IPS-18a (cell line): ENCODE measurements around the gene MUC15.

Experiments
- H3K27ac ChIP-seq: one replicate; pipeline ENCODE4 v1.5.1; 2013; ENCODE audit warnings: low read length
- H3K27me3 ChIP-seq: one replicate; pipeline ENCODE4 v1.6.1; 2013; ENCODE audit warnings: mild to moderate bottlenecking, low read length; ENCODE audit not compliant: control insufficient read depth, insufficient read depth
- H3K36me3 ChIP-seq: one replicate; pipeline ENCODE4 v1.6.1; 2013; ENCODE audit warnings: low read depth, low read length; ENCODE audit not compliant: control insufficient read depth
- H3K4me1 ChIP-seq: one replicate; pipeline ENCODE4 v1.6.1; 2013; ENCODE audit warnings: low read depth, low read length; ENCODE audit not compliant: control insufficient read depth
- H3K4me3 ChIP-seq: one replicate; pipeline ENCODE4 v1.5.1; 2013; ENCODE audit warnings: low read length
- H3K9ac ChIP-seq: one replicate; pipeline ENCODE4 v1.6.1; 2013; ENCODE audit warnings: mild to moderate bottlenecking, low read length, moderate library complexity
- H3K9me3 ChIP-seq: one replicate; pipeline ENCODE4 v1.6.1; 2013; ENCODE audit warnings: low read depth, low read length; ENCODE audit not compliant: control insufficient read depth

MUC15 gene, protein sequence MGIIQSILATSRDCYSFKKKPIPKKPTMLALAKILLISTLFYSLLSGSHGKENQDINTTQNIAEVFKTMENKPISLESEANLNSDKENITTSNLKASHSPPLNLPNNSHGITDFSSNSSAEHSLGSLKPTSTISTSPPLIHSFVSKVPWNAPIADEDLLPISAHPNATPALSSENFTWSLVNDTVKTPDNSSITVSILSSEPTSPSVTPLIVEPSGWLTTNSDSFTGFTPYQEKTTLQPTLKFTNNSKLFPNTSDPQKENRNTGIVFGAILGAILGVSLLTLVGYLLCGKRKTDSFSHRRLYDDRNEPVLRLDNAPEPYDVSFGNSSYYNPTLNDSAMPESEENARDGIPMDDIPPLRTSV

DNA sequence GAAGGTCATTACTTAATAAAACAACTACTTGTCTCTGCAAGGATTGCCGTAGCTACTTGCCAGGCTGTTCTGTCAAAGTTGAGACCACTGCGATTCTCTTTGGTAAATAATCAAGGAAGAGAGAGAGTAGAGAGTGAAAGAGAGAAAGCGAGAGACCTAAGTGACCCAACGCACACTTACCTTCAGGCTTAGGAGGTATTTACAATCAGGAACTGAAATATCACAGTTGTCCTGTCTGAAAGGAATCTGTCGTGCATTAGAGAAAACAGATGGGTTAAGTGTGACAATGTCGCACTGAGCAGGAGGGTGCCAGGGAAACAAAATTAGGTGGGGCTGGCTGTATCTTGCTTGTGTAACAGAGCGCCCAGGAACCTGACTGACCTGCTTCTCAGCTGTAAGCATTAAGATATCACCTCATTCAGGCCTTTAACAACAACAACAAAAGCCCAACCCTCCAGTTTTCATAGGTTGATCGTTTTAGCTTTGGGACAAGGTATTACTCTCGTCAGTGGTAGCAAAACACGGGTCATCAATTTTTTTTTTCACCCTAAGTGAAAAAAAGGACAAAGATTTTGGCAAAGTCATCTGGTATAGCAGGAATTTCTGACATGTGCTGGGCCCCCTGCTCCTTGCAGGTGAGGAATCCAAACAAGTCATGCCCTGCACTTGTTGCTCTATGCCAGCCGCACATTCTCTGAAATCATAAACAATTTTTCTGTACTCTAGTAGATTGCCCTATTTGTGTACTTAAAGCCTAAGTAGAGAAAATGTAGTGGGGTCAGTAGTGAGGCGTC lies at the start of gene MUC15:
MUC15 (minus strand) TSS at position 403 of the 794 bp plus-strand sequence. CDS start 5,169 bp downstream, outside the sequence.
- H3K27ac ChIP-seq, result no peak within 1 kb of the TSS
- H3K9ac ChIP-seq, result no peak within 1 kb of the TSS
- H3K27me3 ChIP-seq, result no peaks in the 10 kb centered on the region

DNA sequence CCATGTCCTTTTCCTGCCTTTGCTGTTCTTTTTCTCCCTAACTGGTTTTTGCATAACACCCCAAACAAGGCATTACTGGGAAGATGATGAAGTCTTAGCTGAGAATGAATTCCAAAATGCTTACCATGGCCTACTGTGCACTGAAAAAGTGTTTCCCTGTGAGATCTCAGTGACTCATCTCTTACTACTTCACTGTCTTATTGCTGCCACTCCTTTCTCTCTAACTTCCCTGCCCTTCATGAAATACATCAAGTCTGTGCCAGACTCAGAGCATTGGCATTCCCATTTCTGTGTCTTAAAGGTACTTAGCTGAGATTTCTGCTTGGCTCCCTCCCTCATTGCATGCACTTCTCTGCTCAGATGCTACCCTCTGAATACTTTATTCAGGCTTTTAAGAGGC lies 49.1 kb upstream of the MUC15 start:
- H3K4me1 ChIP-seq, result peaks cover 7% of the 10 kb centered on the region
- H3K9ac ChIP-seq, result no peak overlapping the region
- no peaks in the 10 kb centered on the region for H3K36me3 ChIP-seq
- no peaks in the 10 kb centered on the region for H3K9me3 ChIP-seq
- H3K27me3 ChIP-seq, result no peaks in the 10 kb centered on the region
- no peak overlapping the region for H3K4me3 ChIP-seq
- H3K27ac ChIP-seq, result no peak overlapping the region

More for the DNA sequence above, at the start of gene MUC15:
- Histone ChIP-seq H3K36me3 (no peaks in the 10 kb centered on the region), H3K9me3 (no peaks in the 10 kb centered on the region), H3K4me3 (no peak within 1 kb of the TSS), H3K4me1 (peaks cover 15% of the 10 kb centered on the region)

DNA sequence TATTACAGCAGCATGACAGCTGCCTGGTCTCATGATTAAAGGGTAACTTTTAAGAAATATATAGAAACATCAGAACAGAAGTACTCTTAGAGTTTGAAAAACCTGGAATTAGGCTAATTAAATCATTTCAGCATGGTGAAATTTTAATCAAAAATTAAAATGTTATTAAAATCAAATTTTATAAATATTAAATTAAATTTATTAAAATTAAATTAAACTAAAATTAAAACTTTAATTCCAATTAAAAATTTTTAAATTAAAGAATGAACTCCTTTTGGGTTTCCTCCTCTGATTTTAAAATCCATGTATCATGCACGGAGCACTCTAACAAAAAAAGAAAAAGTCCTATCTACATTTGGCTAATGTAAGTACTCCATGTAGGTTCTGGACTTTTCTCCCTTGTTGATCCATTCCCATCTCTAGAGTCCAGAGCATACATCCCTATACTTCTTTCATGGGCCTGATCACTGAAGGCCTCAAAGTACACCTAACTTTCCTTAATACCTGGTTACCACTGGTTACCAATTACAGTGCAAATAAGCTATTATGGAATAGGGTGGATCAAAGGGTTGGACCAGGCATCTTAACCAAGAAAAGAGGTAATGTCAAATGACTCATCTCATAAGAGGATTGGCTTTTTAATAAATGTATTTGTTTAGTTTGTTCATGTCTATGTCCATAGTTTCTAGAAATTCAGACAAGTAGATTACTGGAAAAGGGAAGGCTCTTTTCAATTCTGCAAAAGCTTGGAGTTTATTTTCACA lies 48.4 kb upstream of the MUC15 start:
- Histone ChIP-seq H3K36me3 (no peaks in the 10 kb centered on the region), H3K27ac (no peak overlapping the region), H3K4me3 (no peak overlapping the region), H3K27me3 (no peaks in the 10 kb centered on the region), H3K4me1 (peaks cover 7% of the 10 kb centered on the region), H3K9ac (no peak overlapping the region), H3K9me3 (no peaks in the 10 kb centered on the region)

DNA sequence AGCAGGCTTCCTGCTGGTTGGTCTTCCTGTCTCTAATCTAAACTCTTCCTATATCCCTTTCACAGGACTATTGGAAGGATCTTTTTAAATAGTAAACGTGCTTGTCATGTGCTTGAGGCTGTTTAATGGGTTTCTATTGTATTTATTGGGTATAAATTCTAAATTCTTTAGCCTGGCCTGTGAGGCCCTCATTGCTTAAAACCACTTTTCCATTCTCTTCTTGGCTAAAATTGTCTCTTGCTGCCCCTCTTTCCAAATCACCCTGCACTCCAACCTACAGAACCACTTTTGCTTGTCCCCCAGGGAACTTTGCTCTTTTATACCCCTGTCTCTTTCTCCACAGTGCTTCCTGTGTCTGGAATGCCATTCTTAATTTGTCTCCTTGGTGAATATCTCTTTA lies 46.4 kb upstream of the MUC15 start:
- Histone ChIP-seq H3K27me3 (no peaks in the 10 kb centered on the region), H3K27ac (no peak overlapping the region), H3K4me3 (no peak overlapping the region), H3K9me3 (no peaks in the 10 kb centered on the region), H3K9ac (no peak overlapping the region), H3K4me1 (peaks cover 7% of the 10 kb centered on the region), H3K36me3 (no peaks in the 10 kb centered on the region)

DNA sequence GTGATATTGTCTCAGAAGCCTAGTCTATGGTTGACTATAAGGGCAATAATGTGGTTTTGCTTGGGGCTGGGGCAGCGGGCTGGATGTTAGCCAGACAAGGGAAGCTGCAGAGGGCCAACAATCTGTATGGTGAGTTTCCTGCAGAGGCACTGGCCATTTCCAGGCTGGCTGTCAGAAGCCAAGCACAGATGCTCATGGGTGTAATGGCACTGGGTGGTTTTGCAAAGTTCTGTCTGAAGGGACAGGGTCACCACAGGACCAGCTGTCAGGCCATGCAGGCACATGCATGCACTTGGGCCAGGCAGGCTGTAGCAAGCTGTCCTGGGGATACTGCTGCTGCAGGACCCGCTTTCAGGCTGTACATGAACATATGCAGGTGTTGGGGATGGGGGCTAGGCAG lies 41.7 kb upstream of the MUC15 start:
- Histone ChIP-seq H3K36me3 (no peaks in the 10 kb centered on the region), H3K27ac (no peak overlapping the region), H3K9ac (no peak overlapping the region), H3K4me3 (no peak overlapping the region), H3K4me1 (peaks cover 7% of the 10 kb centered on the region), H3K9me3 (no peaks in the 10 kb centered on the region), H3K27me3 (no peaks in the 10 kb centered on the region)

DNA sequence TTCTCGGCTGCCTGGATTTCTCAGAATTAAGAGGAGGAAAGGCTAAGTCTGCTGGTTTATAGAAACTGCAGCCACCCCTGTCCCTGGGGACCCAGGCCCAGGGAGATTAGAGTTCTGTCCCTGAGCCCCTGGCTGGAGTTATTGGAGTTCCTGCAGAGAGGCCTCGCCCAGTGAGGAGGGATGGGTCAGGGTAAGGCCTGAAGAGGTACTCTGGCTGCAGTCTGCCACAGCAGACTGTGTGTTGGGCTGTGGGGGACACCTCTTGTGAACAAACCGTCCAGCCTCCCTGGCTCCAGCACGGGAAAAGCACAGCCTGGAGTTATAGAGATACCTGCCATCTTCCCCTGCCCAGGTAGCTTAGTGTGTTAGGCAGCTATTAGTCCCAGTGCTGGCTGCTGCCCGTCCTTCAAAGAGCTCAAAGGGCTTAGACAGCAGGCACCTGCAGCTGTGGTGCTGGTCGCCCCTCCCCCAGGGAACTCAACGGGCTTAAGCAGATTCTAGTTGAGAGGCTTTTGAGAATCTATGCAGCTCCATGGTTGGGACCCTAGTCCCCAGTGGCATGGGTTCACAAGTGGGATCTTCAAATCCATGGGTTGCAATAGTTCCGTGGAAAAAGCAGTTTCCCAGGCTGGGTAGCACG lies 36.6 kb upstream of the MUC15 start:
- Histone ChIP-seq H3K4me1 (no peaks in the 10 kb centered on the region), H3K9me3 (no peaks in the 10 kb centered on the region), H3K9ac (no peak overlapping the region), H3K27ac (no peak overlapping the region), H3K27me3 (no peaks in the 10 kb centered on the region), H3K36me3 (no peaks in the 10 kb centered on the region), H3K4me3 (no peak overlapping the region)

DNA sequence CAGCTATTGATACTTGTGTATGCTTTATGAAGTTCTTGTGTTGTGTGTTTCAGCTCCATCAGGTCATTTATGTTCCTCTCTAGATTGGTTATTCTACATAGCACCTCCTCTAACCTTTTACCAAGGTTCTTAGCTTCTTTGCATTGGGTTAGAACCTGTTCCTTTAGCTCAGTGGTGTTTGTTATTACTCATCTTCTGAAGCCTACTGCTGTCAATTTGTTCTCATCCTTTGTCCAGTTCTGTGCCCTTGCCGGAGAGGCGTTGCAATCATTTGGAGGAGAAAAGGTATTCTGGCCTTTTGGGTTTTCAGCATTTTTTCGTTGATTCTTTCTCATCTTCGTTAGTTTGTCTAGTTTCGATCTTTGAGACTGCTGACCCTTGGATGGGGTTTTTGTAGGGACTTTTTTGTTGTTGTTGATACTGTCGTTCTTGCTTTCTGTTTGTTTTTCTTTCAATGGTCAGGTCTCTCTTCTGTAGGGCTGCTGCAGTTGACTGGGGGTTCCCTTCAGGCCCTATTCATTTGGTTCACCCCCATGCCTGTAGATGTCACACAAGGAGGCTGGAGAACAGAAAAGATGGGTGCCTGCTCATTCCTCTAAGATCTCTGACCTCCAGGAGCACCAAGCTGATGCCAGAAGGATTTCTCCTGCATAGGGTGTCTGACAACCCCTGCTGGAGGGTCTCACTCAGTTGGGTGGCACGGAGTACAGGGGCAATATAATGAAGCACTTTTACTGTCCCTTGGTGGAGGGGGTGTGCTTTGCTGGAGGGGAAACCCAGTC lies 35.9 kb upstream of the MUC15 start:
- no peak overlapping the region for H3K9ac ChIP-seq
- no peaks in the 10 kb centered on the region for H3K36me3 ChIP-seq
- H3K4me3 ChIP-seq, result no peak overlapping the region
- H3K27me3 ChIP-seq, result no peaks in the 10 kb centered on the region
- no peaks in the 10 kb centered on the region for H3K4me1 ChIP-seq
- no peak overlapping the region for H3K27ac ChIP-seq
- no peaks in the 10 kb centered on the region for H3K9me3 ChIP-seq

DNA sequence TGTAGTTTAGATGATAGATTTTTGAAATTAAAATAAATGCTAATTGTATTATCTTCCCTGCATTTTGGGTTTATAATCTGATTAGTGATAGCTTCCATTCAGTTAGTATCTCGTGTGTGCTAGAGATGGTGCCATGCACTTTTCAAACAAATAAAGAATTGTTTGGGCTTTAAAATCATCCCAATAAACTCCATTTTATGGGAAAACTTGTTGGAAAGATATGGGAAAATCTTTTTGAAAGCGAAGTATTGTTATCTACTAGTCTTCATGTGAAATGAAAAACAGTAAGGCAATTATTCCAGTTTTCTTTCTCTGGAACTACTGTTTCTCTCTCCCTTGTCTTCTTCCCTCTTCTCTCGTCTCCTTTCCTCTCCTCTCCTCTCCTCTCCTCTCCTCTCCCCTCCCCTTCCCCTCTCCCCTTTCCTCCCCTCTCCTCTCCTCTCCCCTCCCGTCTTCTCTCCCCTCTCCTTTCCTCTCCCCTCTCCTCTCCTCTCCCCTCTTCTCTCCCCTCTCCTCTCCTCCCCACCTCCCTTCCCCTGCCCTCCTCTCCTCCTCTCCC lies 27.9 kb upstream of the MUC15 start:
- Histone ChIP-seq H3K9me3 (no peaks in the 10 kb centered on the region), H3K27ac (no peak overlapping the region), H3K4me1 (no peaks in the 10 kb centered on the region), H3K27me3 (no peaks in the 10 kb centered on the region), H3K36me3 (no peaks in the 10 kb centered on the region), H3K9ac (no peak overlapping the region), H3K4me3 (no peak overlapping the region)

DNA sequence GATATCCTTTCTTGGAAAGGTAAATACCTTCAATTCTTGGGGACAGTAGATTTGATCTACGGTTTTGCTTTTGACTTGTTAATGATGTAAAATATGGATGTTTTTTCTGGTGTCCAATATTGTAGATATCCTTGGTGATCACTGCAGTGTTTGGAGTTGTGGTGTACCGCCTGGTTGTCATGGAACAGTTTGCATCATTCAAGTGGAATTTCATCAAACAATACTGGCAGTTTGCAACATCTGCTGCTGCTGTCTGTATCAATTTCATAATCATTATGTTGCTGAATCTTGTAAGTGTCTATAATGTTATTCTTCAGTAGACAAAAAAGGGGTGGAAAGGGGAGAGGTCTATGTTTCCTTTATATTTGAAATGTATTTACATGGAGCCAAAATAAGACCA lies 27.4 kb upstream of the MUC15 start:
- Histone ChIP-seq H3K4me1 (no peaks in the 10 kb centered on the region), H3K9ac (no peak overlapping the region), H3K27ac (no peak overlapping the region), H3K27me3 (no peaks in the 10 kb centered on the region), H3K36me3 (no peaks in the 10 kb centered on the region), H3K4me3 (no peak overlapping the region), H3K9me3 (no peaks in the 10 kb centered on the region)

DNA sequence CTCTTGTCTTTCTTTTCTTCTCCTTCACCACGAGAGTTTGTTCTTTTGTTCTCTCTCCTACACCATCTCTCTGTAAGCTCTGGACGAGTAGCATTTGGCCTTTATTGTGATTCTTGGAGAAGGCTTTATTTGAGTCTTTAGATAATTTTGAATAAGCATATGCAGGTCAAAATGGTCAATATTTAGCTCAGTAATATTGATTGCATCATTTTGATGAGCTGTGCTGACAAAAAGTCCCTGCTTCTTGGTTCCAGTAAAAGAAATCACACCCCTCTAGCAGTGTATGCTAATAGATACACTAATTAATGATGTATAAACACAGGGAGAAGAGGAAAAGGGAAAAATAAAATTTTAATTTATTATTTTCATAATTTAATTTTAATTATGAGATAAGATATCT lies 25.8 kb upstream of the MUC15 start:
- Histone ChIP-seq H3K27me3 (no peaks in the 10 kb centered on the region), H3K9ac (no peak overlapping the region), H3K36me3 (no peaks in the 10 kb centered on the region), H3K4me3 (no peak overlapping the region), H3K27ac (no peak overlapping the region), H3K9me3 (no peaks in the 10 kb centered on the region), H3K4me1 (no peaks in the 10 kb centered on the region)
